GM23338 (cell line): ENCODE results near the gene OPTC. TPM values are rescaled to one million over a fixed set of nuclear protein-coding genes. Genes with fewer than 3 reads are reported as not detected.

Experiments
- ATAC-seq: fragments of 200-7000 bp; cut with Tn5 transposase; 3 replicates; pipeline ENCODE4 v1.9.1; 2020
- DNase-seq: peaks from one replicate; pipeline ENCODE4 v3.0.0-alpha.2; 2015; ENCODE audit warnings: low spot score
- H2AFZ ChIP-seq: fragments of 200-600 bp; sonication (generic); 2 replicates; pipeline ENCODE4 v1.8.0; 2016; ENCODE audit warnings: antibody characterized with exemption, mild to moderate bottlenecking, moderate library complexity
- H3F3A ChIP-seq: fragments of 200-600 bp; sonication (generic); replicated peaks from 2 replicates; pipeline ENCODE4 v1.8.0; 2017; ENCODE audit warnings: antibody characterized with exemption, mixed run types, low read depth
- H3K27ac ChIP-seq: fragments of 200-600 bp; sonication (generic); 2 replicates; pipeline ENCODE4 v1.6.1; 2016; ENCODE audit warnings: low read depth
- H3K27me3 ChIP-seq: fragments of 200-600 bp; sonication (generic); 2 replicates; pipeline ENCODE4 v1.8.0; 2016; ENCODE audit warnings: mild to moderate bottlenecking, mixed run types, moderate library complexity; ENCODE audit not compliant: insufficient read depth
- H3K36me3 ChIP-seq: fragments of 200-600 bp; sonication (generic); 2 replicates; pipeline ENCODE4 v1.8.0; 2016; ENCODE audit warnings: mild to moderate bottlenecking; ENCODE audit not compliant: insufficient read depth
- H3K4me1 ChIP-seq: fragments of 200-600 bp; sonication (generic); 2 replicates; pipeline ENCODE4 v1.8.0; 2016; ENCODE audit warnings: mild to moderate bottlenecking, moderate library complexity; ENCODE audit not compliant: insufficient read depth
- H3K4me2 ChIP-seq: fragments of 200-600 bp; sonication (generic); 2 replicates; pipeline ENCODE4 v1.7.1; 2017; ENCODE audit warnings: mixed run types
- H3K4me3 ChIP-seq: fragments of 200-600 bp; sonication (generic); 2 replicates; pipeline ENCODE4 v1.6.1; 2016; ENCODE audit warnings: mixed run types
- H3K79me2 ChIP-seq: fragments of 200-600 bp; sonication (generic); replicated peaks from 2 replicates; pipeline ENCODE4 v1.8.0; 2017; ENCODE audit warnings: mild to moderate bottlenecking; ENCODE audit not compliant: insufficient read depth
- H3K9me2 ChIP-seq: fragments of 200-600 bp; sonication (generic); 2 replicates; pipeline ENCODE4 v1.8.0; 2017; ENCODE audit not compliant: insufficient read depth
- H4K20me1 ChIP-seq: fragments of 200-600 bp; sonication (generic); replicated peaks from 2 replicates; pipeline ENCODE4 v1.8.0; 2017; ENCODE audit warnings: mild to moderate bottlenecking; ENCODE audit not compliant: insufficient read depth
- H3K27ac Mint-ChIP-seq: 2 replicates; pipeline ENCODE4 v1.8.0; 2020; ENCODE audit warnings: inconsistent platforms, mild to moderate bottlenecking, moderate library complexity, mixed read lengths
- H3K27me3 Mint-ChIP-seq: 3 replicates; pipeline ENCODE4 v1.8.0; 2022; ENCODE audit warnings: low read depth, mild to moderate bottlenecking, moderate library complexity, mixed read lengths, inconsistent platforms; ENCODE audit not compliant: insufficient read depth, poor library complexity
- H3K36me3 Mint-ChIP-seq: 3 replicates; pipeline ENCODE4 v1.8.0; 2021; ENCODE audit warnings: low read depth, mild to moderate bottlenecking, inconsistent platforms, moderate library complexity, mixed read lengths
- H3K4me1 Mint-ChIP-seq: 3 replicates; pipeline ENCODE4 v1.8.0; 2020; ENCODE audit warnings: mild to moderate bottlenecking, inconsistent platforms, mixed read lengths
- H3K4me3 Mint-ChIP-seq: 3 replicates; pipeline ENCODE4 v1.8.0; 2021; ENCODE audit warnings: moderate library complexity, mild to moderate bottlenecking, inconsistent platforms, mixed read lengths
- H3K9me3 Mint-ChIP-seq: 3 replicates; pipeline ENCODE4 v1.8.0; 2020; ENCODE audit warnings: moderate library complexity, mild to moderate bottlenecking, inconsistent platforms, mixed read lengths
- CREB1 ChIP-seq: fragments of 250-450 bp; sonication (Bioruptor Pico); IDR thresholded peaks from 2 replicates; pipeline ENCODE4 v1.5.0; 2020; ENCODE audit warnings: low read depth, mild to moderate bottlenecking, moderate library complexity
- EZH2phosphoT487 ChIP-seq: fragments of 200-600 bp; sonication (generic); IDR thresholded peaks from one replicate; pipeline ENCODE4 v1.8.1; 2018; ENCODE audit warnings: antibody characterized with exemption; ENCODE audit not compliant: unreplicated experiment
- JUNB ChIP-seq: IDR thresholded peaks from one replicate; pipeline ENCODE4 v1.6.1; 2016; ENCODE audit warnings: antibody characterized with exemption; ENCODE audit not compliant: unreplicated experiment
- NANOG ChIP-seq: IDR thresholded peaks from 2 replicates; pipeline ENCODE4 v1.6.1; 2016; ENCODE audit warnings: antibody characterized with exemption, borderline replicate concordance
- POLR2AphosphoS5 ChIP-seq: IDR thresholded peaks from 2 replicates; pipeline ENCODE4 v1.6.1; 2016; ENCODE audit warnings: antibody characterized with exemption, low read depth
- STAT1 ChIP-seq: IDR thresholded peaks from one replicate; pipeline ENCODE4 v1.6.1; 2016; ENCODE audit warnings: antibody characterized with exemption; ENCODE audit not compliant: unreplicated experiment
- ZNF114 ChIP-seq: fragments of 250-450 bp; sonication (Bioruptor Pico); IDR thresholded peaks from 2 replicates; pipeline ENCODE4 v1.5.0; 2020; ENCODE audit warnings: mild to moderate bottlenecking, moderate library complexity
- ZNF331 ChIP-seq: fragments of 250-450 bp; sonication (Bioruptor Pico); IDR thresholded peaks from 2 replicates; pipeline ENCODE4 v1.5.0; 2020; ENCODE audit warnings: low read depth, mild to moderate bottlenecking, moderate library complexity
- polyA plus RNA-seq: library from polyadenylated mRNA; unstranded; fragments of >200 nt; fragmentation: Nextera tagmentation; extraction: Ambion mirVana; gene quantifications from 2 replicates; pipeline ENCODE4 v1.2.1, GENCODE V29; 2016
- total RNA-seq: library from RNA; depleted of rRNA; stranded (reverse); fragments of >200 nt; shearing (Covaris generic); gene quantifications from 2 replicates; pipeline ENCODE4 v1.2.3, GENCODE V29; 2014
- TF ChIP-seq, protein P1 (sequence below): IDR thresholded peaks from 2 replicates; pipeline ENCODE4 v1.6.1; 2016; ENCODE audit warnings: antibody characterized with exemption
- TF ChIP-seq, protein P2 (sequence below): IDR thresholded peaks from one replicate; pipeline ENCODE4 v1.6.1; 2018; ENCODE audit warnings: antibody characterized with exemption; ENCODE audit not compliant: unreplicated experiment
- TF ChIP-seq, protein P3 (sequence below), 2 experiments: fragments of 200-600 bp in 1 of 2; sonication (generic) in 1 of 2; conservative IDR thresholded peaks; 2 replicates each; pipeline versions ENCODE4 v1.5.1 to v1.6.1; 2016 to 2017; ENCODE audit warnings: antibody characterized with exemption in 2 of 2, low read depth in 2 of 2, mild to moderate bottlenecking in 2 of 2, moderate library complexity in 1 of 2
- TF ChIP-seq, protein P4 (sequence below): fragments of 250-450 bp; sonication (Bioruptor Pico); IDR thresholded peaks from 2 replicates; pipeline ENCODE4 v1.5.0; 2020; ENCODE audit warnings: mild to moderate bottlenecking, moderate library complexity

OPTC gene
- total and polyA plus RNA-seq, 2 experiments from 2014 or later = 0.50 to 1.0 TPM

DNA sequence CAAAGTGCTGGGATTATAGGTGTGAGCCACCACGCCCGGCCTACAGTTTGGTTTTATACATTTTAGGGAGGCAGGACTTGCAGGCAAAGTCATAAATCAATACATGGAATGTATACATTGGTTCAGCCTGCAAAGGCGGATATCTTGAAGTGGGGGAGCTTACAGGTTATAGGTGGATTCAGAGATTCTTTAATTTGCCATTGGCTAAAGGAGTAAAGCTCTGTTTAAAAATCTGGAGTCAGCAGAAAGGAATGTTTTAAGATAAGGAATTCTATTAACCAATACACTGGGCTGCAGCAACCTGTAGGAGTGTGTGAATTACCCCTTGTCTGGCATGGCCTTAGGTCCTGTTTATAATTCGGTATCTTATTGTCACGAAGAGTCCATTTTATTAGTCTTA lies 57.6 kb downstream of the OPTC start:
- Histone ChIP-seq H4K20me1 (no peaks in the 10 kb centered on the region), H3K27ac (no peak overlapping the region), H2AFZ (no peak overlapping the region), H3K27me3 (no peaks in the 10 kb centered on the region), H3F3A (0 out of 2 replicates have a peak, but pooled peaks cover 3% of the 10 kb centered on the region), H3K4me3 (no peak overlapping the region), H3K9me2 (no peaks in the 10 kb centered on the region), H3K36me3 (no peaks in the 10 kb centered on the region), H3K4me2 (no peak overlapping the region), H3K4me1 (peaks cover 54% of the 10 kb centered on the region), H3K79me2 (no peaks in the 10 kb centered on the region)
- Mint-ChIP-seq H3K4me3 (no peak overlapping the region), H3K36me3 (no peaks in the 10 kb centered on the region), H3K9me3 (no peaks in the 10 kb centered on the region), H3K4me1 (peaks cover 48% of the 10 kb centered on the region), H3K27ac (no peak overlapping the region), H3K27me3 (peaks cover 3% of the 10 kb centered on the region)
- no peak for ATAC-seq
- DNase-seq = no peak
- TF ChIP-seq STAT1 = no peak
- no peak for TF ChIP-seq JUNB
- TF ChIP-seq, protein P1, sequence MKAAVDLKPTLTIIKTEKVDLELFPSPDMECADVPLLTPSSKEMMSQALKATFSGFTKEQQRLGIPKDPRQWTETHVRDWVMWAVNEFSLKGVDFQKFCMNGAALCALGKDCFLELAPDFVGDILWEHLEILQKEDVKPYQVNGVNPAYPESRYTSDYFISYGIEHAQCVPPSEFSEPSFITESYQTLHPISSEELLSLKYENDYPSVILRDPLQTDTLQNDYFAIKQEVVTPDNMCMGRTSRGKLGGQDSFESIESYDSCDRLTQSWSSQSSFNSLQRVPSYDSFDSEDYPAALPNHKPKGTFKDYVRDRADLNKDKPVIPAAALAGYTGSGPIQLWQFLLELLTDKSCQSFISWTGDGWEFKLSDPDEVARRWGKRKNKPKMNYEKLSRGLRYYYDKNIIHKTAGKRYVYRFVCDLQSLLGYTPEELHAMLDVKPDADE = no peak
- TF ChIP-seq, protein P2, sequence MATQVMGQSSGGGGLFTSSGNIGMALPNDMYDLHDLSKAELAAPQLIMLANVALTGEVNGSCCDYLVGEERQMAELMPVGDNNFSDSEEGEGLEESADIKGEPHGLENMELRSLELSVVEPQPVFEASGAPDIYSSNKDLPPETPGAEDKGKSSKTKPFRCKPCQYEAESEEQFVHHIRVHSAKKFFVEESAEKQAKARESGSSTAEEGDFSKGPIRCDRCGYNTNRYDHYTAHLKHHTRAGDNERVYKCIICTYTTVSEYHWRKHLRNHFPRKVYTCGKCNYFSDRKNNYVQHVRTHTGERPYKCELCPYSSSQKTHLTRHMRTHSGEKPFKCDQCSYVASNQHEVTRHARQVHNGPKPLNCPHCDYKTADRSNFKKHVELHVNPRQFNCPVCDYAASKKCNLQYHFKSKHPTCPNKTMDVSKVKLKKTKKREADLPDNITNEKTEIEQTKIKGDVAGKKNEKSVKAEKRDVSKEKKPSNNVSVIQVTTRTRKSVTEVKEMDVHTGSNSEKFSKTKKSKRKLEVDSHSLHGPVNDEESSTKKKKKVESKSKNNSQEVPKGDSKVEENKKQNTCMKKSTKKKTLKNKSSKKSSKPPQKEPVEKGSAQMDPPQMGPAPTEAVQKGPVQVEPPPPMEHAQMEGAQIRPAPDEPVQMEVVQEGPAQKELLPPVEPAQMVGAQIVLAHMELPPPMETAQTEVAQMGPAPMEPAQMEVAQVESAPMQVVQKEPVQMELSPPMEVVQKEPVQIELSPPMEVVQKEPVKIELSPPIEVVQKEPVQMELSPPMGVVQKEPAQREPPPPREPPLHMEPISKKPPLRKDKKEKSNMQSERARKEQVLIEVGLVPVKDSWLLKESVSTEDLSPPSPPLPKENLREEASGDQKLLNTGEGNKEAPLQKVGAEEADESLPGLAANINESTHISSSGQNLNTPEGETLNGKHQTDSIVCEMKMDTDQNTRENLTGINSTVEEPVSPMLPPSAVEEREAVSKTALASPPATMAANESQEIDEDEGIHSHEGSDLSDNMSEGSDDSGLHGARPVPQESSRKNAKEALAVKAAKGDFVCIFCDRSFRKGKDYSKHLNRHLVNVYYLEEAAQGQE = no peak
- TF ChIP-seq, protein P3, sequence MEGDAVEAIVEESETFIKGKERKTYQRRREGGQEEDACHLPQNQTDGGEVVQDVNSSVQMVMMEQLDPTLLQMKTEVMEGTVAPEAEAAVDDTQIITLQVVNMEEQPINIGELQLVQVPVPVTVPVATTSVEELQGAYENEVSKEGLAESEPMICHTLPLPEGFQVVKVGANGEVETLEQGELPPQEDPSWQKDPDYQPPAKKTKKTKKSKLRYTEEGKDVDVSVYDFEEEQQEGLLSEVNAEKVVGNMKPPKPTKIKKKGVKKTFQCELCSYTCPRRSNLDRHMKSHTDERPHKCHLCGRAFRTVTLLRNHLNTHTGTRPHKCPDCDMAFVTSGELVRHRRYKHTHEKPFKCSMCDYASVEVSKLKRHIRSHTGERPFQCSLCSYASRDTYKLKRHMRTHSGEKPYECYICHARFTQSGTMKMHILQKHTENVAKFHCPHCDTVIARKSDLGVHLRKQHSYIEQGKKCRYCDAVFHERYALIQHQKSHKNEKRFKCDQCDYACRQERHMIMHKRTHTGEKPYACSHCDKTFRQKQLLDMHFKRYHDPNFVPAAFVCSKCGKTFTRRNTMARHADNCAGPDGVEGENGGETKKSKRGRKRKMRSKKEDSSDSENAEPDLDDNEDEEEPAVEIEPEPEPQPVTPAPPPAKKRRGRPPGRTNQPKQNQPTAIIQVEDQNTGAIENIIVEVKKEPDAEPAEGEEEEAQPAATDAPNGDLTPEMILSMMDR (conservative IDR thresholded peaks at IDR 0.05; ENCODE audit: low read depth in 2 of 2) = no peak
- TF ChIP-seq, protein P4, sequence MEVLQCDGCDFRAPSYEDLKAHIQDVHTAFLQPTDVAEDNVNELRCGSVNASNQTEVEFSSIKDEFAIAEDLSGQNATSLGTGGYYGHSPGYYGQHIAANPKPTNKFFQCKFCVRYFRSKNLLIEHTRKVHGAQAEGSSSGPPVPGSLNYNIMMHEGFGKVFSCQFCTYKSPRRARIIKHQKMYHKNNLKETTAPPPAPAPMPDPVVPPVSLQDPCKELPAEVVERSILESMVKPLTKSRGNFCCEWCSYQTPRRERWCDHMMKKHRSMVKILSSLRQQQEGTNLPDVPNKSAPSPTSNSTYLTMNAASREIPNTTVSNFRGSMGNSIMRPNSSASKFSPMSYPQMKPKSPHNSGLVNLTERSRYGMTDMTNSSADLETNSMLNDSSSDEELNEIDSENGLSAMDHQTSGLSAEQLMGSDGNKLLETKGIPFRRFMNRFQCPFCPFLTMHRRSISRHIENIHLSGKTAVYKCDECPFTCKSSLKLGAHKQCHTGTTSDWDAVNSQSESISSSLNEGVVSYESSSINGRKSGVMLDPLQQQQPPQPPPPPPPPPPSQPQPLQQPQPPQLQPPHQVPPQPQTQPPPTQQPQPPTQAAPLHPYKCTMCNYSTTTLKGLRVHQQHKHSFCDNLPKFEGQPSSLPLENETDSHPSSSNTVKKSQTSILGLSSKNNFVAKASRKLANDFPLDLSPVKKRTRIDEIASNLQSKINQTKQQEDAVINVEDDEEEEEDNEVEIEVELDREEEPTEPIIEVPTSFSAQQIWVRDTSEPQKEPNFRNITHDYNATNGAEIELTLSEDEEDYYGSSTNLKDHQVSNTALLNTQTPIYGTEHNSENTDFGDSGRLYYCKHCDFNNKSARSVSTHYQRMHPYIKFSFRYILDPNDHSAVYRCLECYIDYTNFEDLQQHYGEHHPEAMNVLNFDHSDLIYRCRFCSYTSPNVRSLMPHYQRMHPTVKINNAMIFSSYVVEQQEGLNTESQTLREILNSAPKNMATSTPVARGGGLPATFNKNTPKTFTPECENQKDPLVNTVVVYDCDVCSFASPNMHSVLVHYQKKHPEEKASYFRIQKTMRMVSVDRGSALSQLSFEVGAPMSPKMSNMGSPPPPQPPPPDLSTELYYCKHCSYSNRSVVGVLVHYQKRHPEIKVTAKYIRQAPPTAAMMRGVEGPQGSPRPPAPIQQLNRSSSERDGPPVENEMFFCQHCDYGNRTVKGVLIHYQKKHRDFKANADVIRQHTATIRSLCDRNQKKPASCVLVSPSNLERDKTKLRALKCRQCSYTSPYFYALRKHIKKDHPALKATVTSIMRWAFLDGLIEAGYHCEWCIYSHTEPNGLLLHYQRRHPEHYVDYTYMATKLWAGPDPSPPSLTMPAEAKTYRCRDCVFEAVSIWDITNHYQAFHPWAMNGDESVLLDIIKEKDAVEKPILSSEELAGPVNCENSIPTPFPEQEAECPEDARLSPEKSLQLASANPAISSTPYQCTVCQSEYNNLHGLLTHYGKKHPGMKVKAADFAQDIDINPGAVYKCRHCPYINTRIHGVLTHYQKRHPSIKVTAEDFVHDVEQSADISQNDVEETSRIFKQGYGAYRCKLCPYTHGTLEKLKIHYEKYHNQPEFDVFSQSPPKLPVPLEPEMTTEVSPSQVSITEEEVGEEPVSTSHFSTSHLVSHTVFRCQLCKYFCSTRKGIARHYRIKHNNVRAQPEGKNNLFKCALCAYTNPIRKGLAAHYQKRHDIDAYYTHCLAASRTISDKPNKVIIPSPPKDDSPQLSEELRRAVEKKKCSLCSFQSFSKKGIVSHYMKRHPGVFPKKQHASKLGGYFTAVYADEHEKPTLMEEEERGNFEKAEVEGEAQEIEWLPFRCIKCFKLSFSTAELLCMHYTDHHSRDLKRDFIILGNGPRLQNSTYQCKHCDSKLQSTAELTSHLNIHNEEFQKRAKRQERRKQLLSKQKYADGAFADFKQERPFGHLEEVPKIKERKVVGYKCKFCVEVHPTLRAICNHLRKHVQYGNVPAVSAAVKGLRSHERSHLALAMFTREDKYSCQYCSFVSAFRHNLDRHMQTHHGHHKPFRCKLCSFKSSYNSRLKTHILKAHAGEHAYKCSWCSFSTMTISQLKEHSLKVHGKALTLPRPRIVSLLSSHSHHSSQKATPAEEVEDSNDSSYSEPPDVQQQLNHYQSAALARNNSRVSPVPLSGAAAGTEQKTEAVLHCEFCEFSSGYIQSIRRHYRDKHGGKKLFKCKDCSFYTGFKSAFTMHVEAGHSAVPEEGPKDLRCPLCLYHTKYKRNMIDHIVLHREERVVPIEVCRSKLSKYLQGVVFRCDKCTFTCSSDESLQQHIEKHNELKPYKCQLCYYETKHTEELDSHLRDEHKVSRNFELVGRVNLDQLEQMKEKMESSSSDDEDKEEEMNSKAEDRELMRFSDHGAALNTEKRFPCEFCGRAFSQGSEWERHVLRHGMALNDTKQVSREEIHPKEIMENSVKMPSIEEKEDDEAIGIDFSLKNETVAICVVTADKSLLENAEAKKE = no peak
- no peak for TF ChIP-seq CREB1 (CRISPR knock-in tag)
- no peak for TF ChIP-seq ZNF331 (CRISPR knock-in tag)
- no peak for TF ChIP-seq EZH2phosphoT487
- TF ChIP-seq ZNF114 (CRISPR knock-in tag) = no peak
- no peak for TF ChIP-seq POLR2AphosphoS5
- TF ChIP-seq NANOG = no peak
